Astrocyte of the cerebellum (primary cell): ENCODE data around the gene PSD4.

Experiments
- DNase-seq: peaks from one replicate; pipeline ENCODE4 v3.0.0-alpha.2; 2011; ENCODE audit warnings: low read depth
- H3K4me3 ChIP-seq: 2 replicates; pipeline ENCODE4 v1.5.1; 2011; ENCODE audit warnings: mild to moderate bottlenecking, low read depth, low read length, moderate library complexity
- in situ Hi-C: cut with HindIII; loops from 2 replicates; pipeline ENCODE4 v1.10.0; 2017; ENCODE audit warnings: low sequenced_read_pairs
- TF ChIP-seq, protein P1 (sequence below): IDR thresholded peaks from 2 replicates; pipeline ENCODE4 v1.5.1; 2012; ENCODE audit warnings: low read length, low read depth, moderate library complexity, mild to moderate bottlenecking; ENCODE audit errors: missing control alignments

PSD4 gene

DNA sequence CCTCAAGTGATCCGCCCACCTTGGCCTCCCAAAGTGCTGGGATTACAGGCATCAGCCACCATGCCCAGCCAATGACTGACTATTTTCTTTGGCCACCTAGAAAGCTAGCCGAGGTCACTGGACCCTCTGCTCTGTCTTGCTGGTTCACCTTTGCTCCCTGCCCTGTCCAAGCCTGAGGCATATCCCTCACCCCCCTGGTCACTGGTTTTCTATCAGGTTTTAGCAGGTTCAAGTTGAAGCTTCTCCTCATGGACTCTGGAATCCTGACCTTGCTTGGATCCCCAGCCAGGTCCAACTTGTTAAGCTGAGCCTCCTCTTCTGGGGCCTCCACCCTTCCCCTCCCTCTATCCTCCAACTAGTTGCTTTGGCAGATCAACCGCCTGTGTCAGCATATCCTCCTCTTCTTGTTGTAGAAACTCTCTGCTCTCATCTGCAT lies 71.5 kb downstream of the PSD4 start:
- in situ Hi-C loops = no loop called here
- H3K4me3 ChIP-seq = no peak overlapping the region
- no peak for DNase-seq
- TF ChIP-seq, protein P1, sequence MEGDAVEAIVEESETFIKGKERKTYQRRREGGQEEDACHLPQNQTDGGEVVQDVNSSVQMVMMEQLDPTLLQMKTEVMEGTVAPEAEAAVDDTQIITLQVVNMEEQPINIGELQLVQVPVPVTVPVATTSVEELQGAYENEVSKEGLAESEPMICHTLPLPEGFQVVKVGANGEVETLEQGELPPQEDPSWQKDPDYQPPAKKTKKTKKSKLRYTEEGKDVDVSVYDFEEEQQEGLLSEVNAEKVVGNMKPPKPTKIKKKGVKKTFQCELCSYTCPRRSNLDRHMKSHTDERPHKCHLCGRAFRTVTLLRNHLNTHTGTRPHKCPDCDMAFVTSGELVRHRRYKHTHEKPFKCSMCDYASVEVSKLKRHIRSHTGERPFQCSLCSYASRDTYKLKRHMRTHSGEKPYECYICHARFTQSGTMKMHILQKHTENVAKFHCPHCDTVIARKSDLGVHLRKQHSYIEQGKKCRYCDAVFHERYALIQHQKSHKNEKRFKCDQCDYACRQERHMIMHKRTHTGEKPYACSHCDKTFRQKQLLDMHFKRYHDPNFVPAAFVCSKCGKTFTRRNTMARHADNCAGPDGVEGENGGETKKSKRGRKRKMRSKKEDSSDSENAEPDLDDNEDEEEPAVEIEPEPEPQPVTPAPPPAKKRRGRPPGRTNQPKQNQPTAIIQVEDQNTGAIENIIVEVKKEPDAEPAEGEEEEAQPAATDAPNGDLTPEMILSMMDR = no peak

DNA sequence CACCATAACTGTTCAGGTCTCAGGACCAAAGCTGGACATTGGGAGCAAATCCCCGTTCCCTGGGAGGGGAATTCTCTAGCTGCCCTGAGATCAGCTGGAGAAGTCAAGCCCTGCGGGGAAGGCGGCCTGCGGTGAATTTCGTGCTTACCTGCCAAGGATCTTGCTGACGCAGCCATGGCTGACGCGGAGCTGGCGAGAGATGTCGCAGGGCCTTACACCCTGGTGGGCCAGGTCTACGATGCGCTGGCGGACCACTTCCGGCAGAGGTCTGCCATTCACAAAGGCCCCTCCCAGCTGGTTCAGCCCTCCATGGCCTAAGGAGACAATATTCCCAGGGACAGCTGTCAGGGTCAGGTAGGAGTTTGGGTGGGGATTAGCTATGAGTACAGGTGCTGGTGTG lies 72.8 kb downstream of the PSD4 start:
- in situ Hi-C loops = no loop called here
- DNase-seq = no peak

DNA sequence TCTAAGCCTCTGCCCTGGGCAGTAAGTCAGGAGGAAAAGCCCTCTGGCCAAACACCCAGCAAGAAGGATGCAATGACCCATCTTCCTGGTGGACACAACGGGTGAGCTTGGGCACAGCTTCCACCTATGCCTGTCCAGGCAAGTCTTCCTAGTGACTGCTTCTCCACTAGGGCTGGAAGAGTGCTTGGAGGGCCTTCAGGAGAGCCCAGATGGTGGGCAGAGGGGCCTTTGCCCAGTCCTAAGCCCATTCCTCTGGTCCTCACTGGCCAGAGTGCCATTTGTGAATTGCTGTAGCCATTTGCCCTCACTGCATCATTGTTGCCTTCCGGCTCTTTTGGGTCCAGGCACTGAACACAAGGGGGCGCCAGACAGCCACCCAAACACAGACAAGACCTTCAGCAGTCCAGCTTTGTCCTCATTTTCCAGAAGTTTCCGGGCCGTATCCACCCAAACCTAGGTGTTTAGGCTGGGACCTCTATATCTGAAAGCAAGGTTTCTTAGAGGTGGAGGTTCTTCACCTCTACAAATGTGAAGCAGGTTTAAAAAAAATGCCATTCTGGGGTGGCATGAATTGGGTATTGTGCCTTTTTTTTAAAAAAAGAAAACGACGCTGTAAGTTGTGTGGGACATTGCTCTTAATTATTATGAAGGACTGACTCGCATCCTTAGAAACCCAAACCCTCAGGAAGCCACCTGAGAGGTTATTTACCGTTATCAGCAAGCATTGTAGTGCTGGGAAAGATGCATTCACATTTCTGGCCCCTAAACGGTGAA lies 75.4 kb downstream of the PSD4 start:
- in situ Hi-C loops = no loop called here
- peak; percentile 67 for DNase-seq

More for the DNA sequence above, 72.8 kb downstream of the PSD4 start:
- TF ChIP-seq, protein P1 = no peak
- no peak overlapping the region for H3K4me3 ChIP-seq

DNA sequence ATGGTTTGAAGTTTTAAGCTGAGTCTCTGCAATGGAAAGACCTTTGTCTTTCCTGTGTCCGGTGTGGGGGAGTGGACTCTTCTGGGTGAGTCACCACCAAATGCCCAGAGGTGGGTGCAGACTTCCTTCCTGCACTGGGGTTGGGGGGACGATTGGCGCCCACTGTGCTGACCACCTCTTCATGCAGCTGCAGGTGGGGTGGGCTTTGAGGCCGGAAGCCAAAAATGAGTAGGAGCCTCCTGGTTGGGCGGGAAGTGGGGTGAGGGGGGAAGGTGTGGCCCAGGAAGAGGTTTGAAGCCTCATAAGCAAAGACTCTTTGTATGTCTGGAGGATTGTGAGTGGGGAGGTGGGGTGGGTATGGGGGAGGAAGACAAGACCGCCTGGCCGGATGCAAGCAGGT lies 77.3 kb downstream of the PSD4 start:
- TF ChIP-seq, protein P1 = no peak
- in situ Hi-C loops = no loop called here
- DNase-seq = no peak
- H3K4me3 ChIP-seq = no peak overlapping the region

More for the DNA sequence above, 75.4 kb downstream of the PSD4 start:
- no peak overlapping the region for H3K4me3 ChIP-seq
- TF ChIP-seq, protein P1 = peak; percentile 94

DNA sequence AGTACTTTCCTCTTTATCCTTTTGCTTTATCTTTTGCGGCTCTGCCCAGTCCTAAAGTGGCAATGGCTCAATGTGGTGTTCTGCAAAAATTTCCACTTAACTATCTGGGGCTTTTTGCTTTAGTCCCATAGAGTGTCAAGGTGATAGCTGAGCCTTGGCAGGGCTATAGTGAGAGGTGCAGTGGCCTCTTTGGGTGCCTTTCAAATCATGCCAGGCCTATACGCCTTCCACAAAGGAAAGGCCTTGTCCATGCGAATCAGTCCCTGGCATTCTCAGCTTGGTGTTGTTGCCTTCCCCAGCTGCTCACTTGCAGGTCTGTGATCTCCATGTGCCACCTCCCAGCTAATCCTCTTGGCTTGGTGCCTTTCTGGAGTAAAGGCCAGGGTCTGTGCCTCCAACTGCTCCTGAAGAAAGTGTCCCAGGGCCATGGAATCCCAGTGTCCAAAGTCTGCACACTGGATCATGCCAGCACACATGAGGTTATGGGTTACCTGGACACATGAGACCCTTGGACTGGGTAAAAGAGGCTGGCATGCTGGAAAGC lies 78.3 kb downstream of the PSD4 start:
- no peak overlapping the region for H3K4me3 ChIP-seq
- in situ Hi-C loops = no loop called here
- TF ChIP-seq, protein P1 = no peak
- DNase-seq = no peak

DNA sequence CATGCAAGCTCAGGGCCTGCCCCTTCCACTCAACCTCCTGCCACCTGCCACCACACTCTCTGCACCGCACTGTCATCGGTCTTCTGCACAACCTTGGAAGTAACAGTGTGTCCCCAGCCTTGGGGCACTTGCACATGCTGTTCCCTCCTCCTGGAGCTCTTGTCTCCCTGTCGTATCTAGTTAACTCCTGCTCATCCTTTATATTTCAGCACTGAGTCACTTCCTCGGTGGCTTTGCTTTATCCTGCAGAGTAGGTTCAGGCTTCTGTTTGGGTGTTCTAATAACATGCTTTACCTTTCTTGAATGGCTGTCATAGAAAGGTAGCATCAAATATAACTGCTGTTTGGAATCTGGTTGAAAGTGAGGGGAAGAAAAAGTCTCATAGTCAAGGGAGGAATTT lies 79.7 kb downstream of the PSD4 start:
- in situ Hi-C loops = no loop called here
- H3K4me3 ChIP-seq = no peak overlapping the region
- no peak for DNase-seq
- TF ChIP-seq, protein P1 = no peak
